HT1080 (cell line): Measurements from ENCODE around the gene INTS14. TPM values are rescaled to one million over a fixed set of nuclear protein-coding genes. Genes with fewer than 3 reads are reported as not detected.
"Not testable (repeated sequence)": the region's sequence is repeated elsewhere in the genome, so short reads cannot be mapped to it uniquely, and the experiment has no call there.

ENCODE experiments used
- DNase-seq: peaks from one replicate; pipeline ENCODE4 v3.0.0-alpha.2; 2015; ENCODE audit warnings: low read depth
- total RNA-seq: library from RNA; depleted of rRNA; stranded (reverse); fragments of >200 nt; shearing (Covaris generic); gene quantifications from 2 replicates; pipeline ENCODE4 v1.2.3, GENCODE V29; 2014

INTS14 gene
- total RNA-seq, 1 experiment from 2014 or later = 46.5 TPM

- peak; percentile 66 for DNase-seq
These were observed 27.2 kb downstream of the INTS14 start for GRCh38 chr15:65583701-65584100.

GRCh38 chr15:65580287-65580686, 30.6 kb downstream of the INTS14 start:
- DNase-seq = peak; percentile 67

GRCh38 chr15:65579762-65580161, 31.2 kb downstream of the INTS14 start:
- no peak for DNase-seq

- peak; percentile 2 for DNase-seq
These were observed 31.8 kb downstream of the INTS14 start for GRCh38 chr15:65578904-65579728.

GRCh38 chr15:65577129-65577996, 33.6 kb downstream of the INTS14 start:
- DNase-seq = no peak

- peak; percentile 69 for DNase-seq
These were observed 34.3 kb downstream of the INTS14 start for GRCh38 chr15:65576664-65577063.

GRCh38 chr15:65571971-65572370, 39.0 kb downstream of the INTS14 start:
- DNase-seq = no peak

- no peak for DNase-seq
These were observed 41.2 kb downstream of the INTS14 start for GRCh38 chr15:65569728-65570127.

GRCh38 chr15:65561934-65562333, 49.0 kb downstream of the INTS14 start:
- DNase-seq = no peak

- no peak for DNase-seq
These were observed 51.0 kb downstream of the INTS14 start for GRCh38 chr15:65559941-65560340.

- no peak for DNase-seq
These were observed 51.8 kb downstream of the INTS14 start for GRCh38 chr15:65558997-65559760.

GRCh38 chr15:65558336-65558735, 52.6 kb downstream of the INTS14 start:
- DNase-seq = peak; percentile 3

- no peak for DNase-seq
These were observed 54.3 kb downstream of the INTS14 start for GRCh38 chr15:65556622-65557021.

- no peak for DNase-seq
These were observed 57.2 kb downstream of the INTS14 start for GRCh38 chr15:65553691-65554090.

GRCh38 chr15:65552851-65553250, 58.1 kb downstream of the INTS14 start:
- not testable (repeated sequence) for DNase-seq

GRCh38 chr15:65551183-65551582, 59.7 kb downstream of the INTS14 start:
- DNase-seq = no peak

- no peak for DNase-seq
These were observed 60.2 kb downstream of the INTS14 start for GRCh38 chr15:65550681-65551098.

GRCh38 chr15:65549288-65549687, 61.6 kb downstream of the INTS14 start:
- DNase-seq = not testable (repeated sequence)

GRCh38 chr15:65547841-65548240, 63.1 kb downstream of the INTS14 start:
- DNase-seq = no peak

- no peak for DNase-seq
These were observed 69.6 kb downstream of the INTS14 start for GRCh38 chr15:65541231-65541820.

- DNase-seq = no peak
These were observed 70.6 kb downstream of the INTS14 start for GRCh38 chr15:65540314-65540713.
